Loucy (cell line): ENCODE results near the gene ZNF627.

ENCODE experiments used
- CTCF ChIP-seq: fragments of 200-600 bp; sonication (generic); conservative IDR thresholded peaks from 2 replicates; pipeline ENCODE4 v1.5.1; 2014; ENCODE audit warnings: mild to moderate bottlenecking, antibody characterized with exemption, low read length
- EZH2phosphoT487 ChIP-seq: fragments of 200-600 bp; IDR thresholded peaks from 2 replicates; pipeline ENCODE4 v1.6.1; 2018; ENCODE audit warnings: antibody characterized with exemption, mild to moderate bottlenecking, moderate library complexity, borderline replicate concordance

GRCh38 chr19:11624069-11624463 lies 26.8 kb downstream of the ZNF627 start:
- no peak for TF ChIP-seq CTCF
- no peak for TF ChIP-seq EZH2phosphoT487
